ENCODE data around the gene UTP25.
A peak's percentile ranks its signal among the peaks of the same experiment; 100 is the strongest.

Gene UTP25

DNA sequence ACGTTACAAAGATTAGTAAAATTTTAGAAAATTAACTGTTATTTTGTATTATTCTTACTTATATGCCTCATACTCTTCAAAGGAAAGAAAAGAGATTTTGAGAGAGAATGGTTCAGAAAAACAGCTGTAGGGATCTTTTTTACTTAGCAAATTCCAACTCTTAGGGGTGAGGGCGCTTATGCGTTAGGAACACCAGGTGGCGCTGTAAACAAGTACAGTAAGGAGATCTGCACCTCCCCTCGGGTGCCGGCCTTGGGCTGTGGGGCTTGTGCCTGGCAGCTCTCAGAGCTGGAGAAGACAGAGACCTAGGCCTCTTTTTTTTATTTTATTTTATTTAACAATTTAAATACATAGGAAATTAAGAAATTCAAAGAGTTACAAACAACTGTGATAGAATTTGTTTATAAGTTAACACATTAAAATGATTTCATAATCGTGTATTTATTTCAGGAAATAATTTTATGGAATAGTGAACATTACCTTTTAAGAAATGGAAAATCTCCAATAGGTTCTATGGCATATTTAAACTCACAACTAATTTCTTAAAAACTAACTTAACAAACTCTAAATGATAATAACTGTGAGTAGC, 32.6 kb downstream of the UTP25 start:
- WGBS: 4% methylated on average over 5 of the region's 7 CpGs
- H3K9me3 ChIP-seq (ENCODE audit: insufficient read depth, low read depth, low read length): no peaks in the 10 kb centered on the region
- no peak overlapping the region for H3K27ac ChIP-seq (ENCODE audit: low read depth, low read length)
- H3K27me3 ChIP-seq (ENCODE audit: insufficient read depth, low read length): 0 out of 2 replicates have a peak, but pooled peaks cover 4% of the 10 kb centered on the region
- no peak overlapping the region for H3K4me3 ChIP-seq (ENCODE audit: low read length)
- H3K4me1 ChIP-seq (ENCODE audit: insufficient read depth, low read length): peaks cover 28% of the 10 kb centered on the region
- H3K36me3 ChIP-seq (ENCODE audit: insufficient read depth, low read length): no peaks in the 10 kb centered on the region; the same call in 1 of the 2 replicates
- no peak overlapping the region for H3K9ac ChIP-seq (ENCODE audit: low read depth, low read length)

DNA sequence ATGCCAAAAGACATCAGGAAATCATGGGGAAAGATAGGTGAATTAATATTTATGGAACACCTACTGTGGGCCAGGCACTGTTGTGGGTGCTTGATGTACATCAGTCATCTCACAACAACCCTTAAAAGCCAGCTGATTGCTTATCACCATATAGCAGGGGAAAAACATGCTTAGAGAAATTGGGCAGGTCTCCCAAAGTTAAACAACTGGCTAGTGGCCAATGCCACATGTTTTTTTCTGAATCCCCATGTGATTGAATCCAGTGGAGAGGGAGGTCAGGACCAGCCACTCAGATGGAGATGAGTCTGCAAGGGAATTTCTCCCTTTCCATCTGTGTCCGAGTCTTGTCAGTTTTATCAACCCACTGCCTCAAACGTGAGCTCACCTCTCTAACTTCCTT, 33.5 kb downstream of the UTP25 start:
- Histone ChIP-seq H3K9me3 (ENCODE audit: insufficient read depth, low read depth, low read length) (no peaks in the 10 kb centered on the region), H3K27me3 (ENCODE audit: insufficient read depth, low read length) (0 out of 2 replicates have a peak, but pooled peaks cover 4% of the 10 kb centered on the region), H3K36me3 (ENCODE audit: insufficient read depth, low read length) (no peaks in the 10 kb centered on the region; the same call in 1 of the 2 replicates), H3K4me1 (ENCODE audit: insufficient read depth, low read length) (peaks cover 28% of the 10 kb centered on the region), H3K9ac (ENCODE audit: low read depth, low read length) (no peak overlapping the region), H3K4me3 (ENCODE audit: low read length) (no peak overlapping the region), H3K27ac (ENCODE audit: low read depth, low read length) (no peak overlapping the region)
- 84% methylated on average over 2 of the region's 2 CpGs for WGBS

DNA sequence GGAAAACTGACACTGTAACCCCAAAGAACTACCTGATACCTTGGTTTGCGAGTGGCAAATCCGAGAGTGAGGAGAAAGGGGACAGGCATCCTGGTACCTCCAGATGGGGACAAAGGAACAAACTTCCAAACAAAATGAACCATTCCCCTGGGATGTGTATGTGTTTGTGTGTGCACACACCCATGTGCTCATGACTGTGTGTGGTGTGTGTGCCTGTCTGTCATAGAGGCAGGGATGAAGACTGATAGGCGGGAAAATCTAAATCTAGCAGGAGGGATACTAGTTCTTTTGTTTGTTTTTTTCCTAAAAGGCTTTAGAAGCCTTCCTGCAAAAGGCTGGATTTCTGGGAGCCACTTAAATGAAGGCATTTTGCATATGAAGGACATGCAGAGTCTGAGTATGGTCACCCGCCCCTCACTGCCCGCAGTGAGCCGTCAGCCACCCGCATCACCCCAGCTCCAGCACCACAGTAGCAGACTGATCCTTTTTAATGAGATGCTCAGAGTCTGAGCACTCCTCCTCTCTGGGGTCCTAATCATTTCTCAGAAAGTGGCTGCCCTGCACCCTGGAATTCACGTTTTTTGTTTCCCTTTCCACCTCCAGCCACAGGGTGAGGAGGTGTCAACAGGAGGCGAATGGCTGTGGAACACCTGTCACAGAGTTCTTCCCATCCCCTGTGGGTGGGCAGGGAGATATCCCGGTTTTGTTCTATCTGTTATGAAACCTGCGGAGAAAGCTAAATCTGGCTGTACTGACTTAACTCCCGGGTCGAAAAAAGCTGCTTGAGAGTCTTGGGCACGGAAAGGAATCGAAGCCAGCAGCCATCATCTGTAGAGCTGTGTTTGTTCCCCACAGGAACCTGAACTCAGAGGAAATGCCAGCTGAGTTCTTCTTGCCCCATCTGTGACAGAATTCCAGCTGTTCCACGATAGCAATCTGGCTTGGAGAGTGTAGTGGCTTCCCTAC, 34.9 kb downstream of the UTP25 start:
- Histone ChIP-seq H3K4me1 (ENCODE audit: insufficient read depth, low read length) (peaks cover 28% of the 10 kb centered on the region), H3K4me3 (ENCODE audit: low read length) (0 out of 2 replicates have a peak overlapping the region, but pooled peaks have one; percentile 13), H3K27me3 (ENCODE audit: insufficient read depth, low read length) (0 out of 2 replicates have a peak, but pooled peaks cover 4% of the 10 kb centered on the region), H3K36me3 (ENCODE audit: insufficient read depth, low read length) (no peaks in the 10 kb centered on the region), H3K27ac (ENCODE audit: low read depth, low read length) (peak overlapping the region; percentile 9; the same call in 1 of the 2 replicates), H3K9ac (ENCODE audit: low read depth, low read length) (no peak overlapping the region), H3K9me3 (ENCODE audit: insufficient read depth, low read depth, low read length) (no peaks in the 10 kb centered on the region)
- WGBS: 38% methylated on average over 16 of the region's 16 CpGs

DNA sequence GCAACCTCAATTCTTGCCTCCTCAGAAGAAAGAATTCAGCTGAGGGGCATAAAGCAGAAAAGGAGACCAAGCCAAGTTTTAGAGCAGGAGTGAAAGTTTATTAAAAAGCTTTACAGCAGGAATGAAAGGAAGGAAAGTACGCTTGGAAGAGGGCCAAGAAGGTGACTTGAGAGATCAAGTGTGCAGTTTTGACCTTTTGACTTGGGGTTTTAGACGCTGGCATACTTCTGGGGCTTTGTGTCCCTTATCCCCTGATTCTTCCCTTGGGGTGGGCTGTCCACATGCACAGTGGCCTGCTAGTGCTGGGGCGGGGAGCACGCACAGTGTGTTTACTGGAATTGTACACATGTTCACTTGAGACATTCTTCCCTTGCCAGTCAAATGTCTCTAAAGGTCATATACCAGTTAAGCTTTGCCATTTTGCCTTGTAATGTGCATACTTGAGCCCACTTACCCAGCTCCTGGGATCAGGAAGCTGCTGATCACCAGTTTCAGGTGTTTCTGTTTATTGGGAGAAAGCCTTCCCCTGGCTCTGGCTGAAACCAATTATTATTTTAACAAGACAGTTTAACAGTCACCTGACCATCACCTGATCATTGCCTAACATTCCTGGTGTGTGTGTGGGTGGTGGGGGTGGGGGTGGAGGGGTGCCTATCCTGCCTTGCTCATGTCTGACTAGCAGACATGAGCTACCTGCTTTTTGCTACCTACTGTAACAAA, 36.2 kb downstream of the UTP25 start:
- peaks cover 28% of the 10 kb centered on the region for H3K4me1 ChIP-seq (ENCODE audit: insufficient read depth, low read length)
- 89% methylated on average over 4 of the region's 4 CpGs for WGBS
- no peak overlapping the region for H3K4me3 ChIP-seq (ENCODE audit: low read length)
- H3K27ac ChIP-seq (ENCODE audit: low read depth, low read length): no peak overlapping the region
- H3K9me3 ChIP-seq (ENCODE audit: insufficient read depth, low read depth, low read length): no peaks in the 10 kb centered on the region
- H3K27me3 ChIP-seq (ENCODE audit: insufficient read depth, low read length): 0 out of 2 replicates have a peak, but pooled peaks cover 4% of the 10 kb centered on the region
- H3K36me3 ChIP-seq (ENCODE audit: insufficient read depth, low read length): no peaks in the 10 kb centered on the region
- no peak overlapping the region for H3K9ac ChIP-seq (ENCODE audit: low read depth, low read length)

DNA sequence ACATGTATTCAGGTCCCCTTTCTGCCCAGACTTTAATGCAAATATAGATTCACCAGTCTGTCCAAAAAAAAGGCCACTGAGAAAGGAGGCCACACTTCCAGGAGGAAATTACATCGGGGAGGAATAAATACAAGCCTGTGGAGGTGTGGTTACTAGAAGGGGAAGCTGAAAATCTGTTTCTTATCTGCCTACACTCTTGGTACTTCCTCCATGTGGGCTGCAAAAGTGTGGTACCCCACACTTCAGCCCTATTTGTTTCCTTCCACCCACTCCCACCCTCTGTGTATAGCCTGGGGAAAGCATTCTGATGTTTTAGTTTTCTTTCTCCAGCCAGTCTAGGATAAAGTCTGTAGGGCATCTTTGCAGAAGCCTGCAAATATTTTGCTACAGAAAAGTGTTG, 38.4 kb downstream of the UTP25 start:
- H3K27ac ChIP-seq (ENCODE audit: low read depth, low read length): no peak overlapping the region
- no peak overlapping the region for H3K4me3 ChIP-seq (ENCODE audit: low read length)
- H3K9me3 ChIP-seq (ENCODE audit: insufficient read depth, low read depth, low read length): no peaks in the 10 kb centered on the region
- WGBS: 94% methylated on average over 1 of the region's 1 CpG
- peaks cover 23% of the 10 kb centered on the region for H3K4me1 ChIP-seq (ENCODE audit: insufficient read depth, low read length)
- no peaks in the 10 kb centered on the region for H3K36me3 ChIP-seq (ENCODE audit: insufficient read depth, low read length)
- H3K9ac ChIP-seq (ENCODE audit: low read depth, low read length): no peak overlapping the region
- H3K27me3 ChIP-seq (ENCODE audit: insufficient read depth, low read length): 0 out of 2 replicates have a peak, but pooled peaks cover 4% of the 10 kb centered on the region

DNA sequence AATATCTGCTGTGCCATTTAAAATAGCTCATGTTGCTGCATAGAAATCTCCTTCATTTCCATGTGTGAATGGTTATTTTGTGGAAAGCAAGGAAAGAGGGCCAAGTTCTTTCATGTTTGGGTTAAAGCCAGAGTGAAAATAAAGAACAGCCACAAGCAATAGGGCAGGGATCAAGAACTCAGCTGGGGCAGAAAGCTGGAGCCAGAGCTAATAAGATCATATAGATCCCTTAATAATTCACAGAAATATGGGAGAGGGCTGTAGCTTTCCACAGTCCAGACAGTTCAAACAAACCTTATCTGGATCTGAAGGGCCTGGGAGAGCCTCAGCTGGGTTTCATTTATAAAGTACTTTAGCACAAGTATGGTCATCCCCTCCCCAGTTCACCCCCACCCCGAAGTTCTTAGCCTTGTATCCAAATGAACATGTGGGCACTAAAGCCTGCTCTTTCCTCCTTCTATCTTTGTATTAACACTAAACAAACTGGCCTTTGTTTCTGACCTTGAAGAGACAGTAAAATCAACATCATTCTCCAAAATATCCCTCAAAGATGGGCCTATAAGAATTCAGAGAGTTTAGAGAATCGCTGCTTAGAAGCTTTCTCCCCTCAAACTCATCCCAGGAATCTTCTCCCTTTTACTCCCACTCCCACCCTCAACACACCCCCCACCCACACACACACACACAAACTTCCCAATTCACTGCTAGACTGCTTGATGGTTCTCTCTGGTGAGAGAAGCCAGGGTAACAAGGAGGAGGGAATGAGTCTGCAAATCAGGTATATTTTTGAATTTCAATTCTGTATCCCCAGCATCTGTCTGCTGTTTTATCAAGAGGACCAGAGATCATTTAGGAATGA, 41.7 kb downstream of the UTP25 start:
- Histone ChIP-seq H3K9me3 (ENCODE audit: insufficient read depth, low read depth, low read length) (no peaks in the 10 kb centered on the region), H3K27me3 (ENCODE audit: insufficient read depth, low read length) (no peaks in the 10 kb centered on the region), H3K9ac (ENCODE audit: low read depth, low read length) (no peak overlapping the region), H3K27ac (ENCODE audit: low read depth, low read length) (no peak overlapping the region), H3K4me1 (ENCODE audit: insufficient read depth, low read length) (no peaks in the 10 kb centered on the region), H3K4me3 (ENCODE audit: low read length) (no peak overlapping the region), H3K36me3 (ENCODE audit: insufficient read depth, low read length) (no peaks in the 10 kb centered on the region)
- 86% methylated on average over 2 of the region's 2 CpGs for WGBS

DNA sequence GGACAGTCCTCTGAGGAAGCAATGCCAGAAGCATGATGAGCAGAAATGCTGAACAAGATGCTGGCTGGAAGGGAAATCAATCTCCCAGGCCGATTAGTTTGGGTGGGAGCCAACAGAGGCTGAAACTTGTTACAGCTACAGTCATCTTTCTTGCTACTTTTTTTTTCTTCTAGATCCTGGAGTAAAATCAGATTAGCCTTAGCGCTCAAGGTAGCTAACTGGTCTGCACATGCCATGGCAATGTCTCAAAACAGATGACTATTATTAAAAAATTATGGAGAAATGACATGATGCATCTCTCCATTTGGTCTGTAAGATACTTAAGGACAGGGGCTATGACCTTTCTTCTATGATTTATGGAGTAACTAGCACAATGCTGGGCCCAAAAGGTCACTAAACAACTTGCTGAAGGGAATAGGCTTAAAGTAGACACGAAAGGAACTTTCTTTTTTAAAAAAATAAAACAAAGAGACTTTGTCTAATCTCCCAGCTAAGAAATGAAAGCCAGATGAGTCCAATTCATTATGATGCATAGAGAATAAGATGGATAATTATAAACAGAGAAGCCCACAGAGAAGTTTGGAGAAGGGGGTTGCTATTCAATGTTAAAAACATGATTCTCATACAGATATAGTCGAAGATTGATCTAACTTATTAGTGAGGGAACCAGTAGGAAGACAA, 42.5 kb downstream of the UTP25 start:
- 97% methylated on average over 4 of the region's 4 CpGs for WGBS

DNA sequence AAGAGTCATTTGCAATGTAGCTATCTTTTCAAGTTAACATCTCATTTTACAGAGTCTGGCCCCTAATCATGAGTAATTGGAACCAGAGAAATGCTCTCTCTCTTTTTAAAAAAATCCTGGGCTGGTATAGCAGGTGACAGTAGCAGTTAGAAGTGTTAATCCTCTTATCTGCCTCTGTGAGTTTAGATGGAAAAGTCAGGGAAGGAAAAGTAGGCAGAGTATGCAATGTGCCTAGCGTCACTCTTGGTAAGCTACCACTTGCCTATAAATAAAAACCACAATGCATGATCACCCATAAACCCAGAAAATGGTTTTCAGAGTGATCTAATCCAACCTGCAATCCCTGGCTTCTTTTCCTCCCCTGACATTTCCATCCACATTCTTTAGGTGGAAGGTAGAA, 43.2 kb downstream of the UTP25 start:
- H3K36me3 ChIP-seq (ENCODE audit: insufficient read depth, low read length): no peaks in the 10 kb centered on the region
- no peaks in the 10 kb centered on the region for H3K27me3 ChIP-seq (ENCODE audit: insufficient read depth, low read length)
- H3K27ac ChIP-seq (ENCODE audit: low read depth, low read length): no peak overlapping the region
- H3K4me3 ChIP-seq (ENCODE audit: low read length): no peak overlapping the region
- 100% methylated on average over 1 of the region's 1 CpG for WGBS
- H3K4me1 ChIP-seq (ENCODE audit: insufficient read depth, low read length): 0 out of 2 replicates have a peak, but pooled peaks cover 2% of the 10 kb centered on the region
- H3K9ac ChIP-seq (ENCODE audit: low read depth, low read length): no peak overlapping the region
- H3K9me3 ChIP-seq (ENCODE audit: insufficient read depth, low read depth, low read length): no peaks in the 10 kb centered on the region

More for the DNA sequence above, 42.5 kb downstream of the UTP25 start:
- no peaks in the 10 kb centered on the region for H3K9me3 ChIP-seq (ENCODE audit: insufficient read depth, low read depth, low read length)
- H3K27ac ChIP-seq (ENCODE audit: low read depth, low read length): no peak overlapping the region
- H3K9ac ChIP-seq (ENCODE audit: low read depth, low read length): no peak overlapping the region
- H3K4me3 ChIP-seq (ENCODE audit: low read length): no peak overlapping the region
- H3K36me3 ChIP-seq (ENCODE audit: insufficient read depth, low read length): no peaks in the 10 kb centered on the region
- H3K4me1 ChIP-seq (ENCODE audit: insufficient read depth, low read length): 0 out of 2 replicates have a peak, but pooled peaks cover under 1% of the 10 kb centered on the region
- no peaks in the 10 kb centered on the region for H3K27me3 ChIP-seq (ENCODE audit: insufficient read depth, low read length)

DNA sequence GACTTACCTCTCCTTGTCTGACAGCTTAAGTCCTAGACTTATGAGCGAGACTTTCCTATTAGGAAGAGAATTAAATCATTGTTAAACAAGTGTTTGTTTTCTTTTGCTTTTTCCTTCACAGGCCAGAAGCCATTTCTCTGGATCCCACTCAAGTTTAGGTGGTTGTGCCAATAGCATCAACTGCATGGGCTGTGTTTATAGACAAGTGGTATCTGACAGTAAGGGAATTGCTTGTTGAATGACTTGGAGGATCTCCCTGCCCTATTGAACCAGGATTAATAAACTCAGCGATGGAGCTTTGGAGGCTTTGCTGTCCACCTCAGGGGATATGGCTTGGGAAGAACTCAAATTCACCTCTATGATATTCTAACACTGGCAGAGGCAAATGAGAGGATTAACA, 43.7 kb downstream of the UTP25 start:
- Histone ChIP-seq H3K9ac (ENCODE audit: low read depth, low read length) (no peak overlapping the region), H3K27me3 (ENCODE audit: insufficient read depth, low read length) (no peaks in the 10 kb centered on the region), H3K4me1 (ENCODE audit: insufficient read depth, low read length) (0 out of 2 replicates have a peak, but pooled peaks cover 2% of the 10 kb centered on the region), H3K27ac (ENCODE audit: low read depth, low read length) (no peak overlapping the region), H3K9me3 (ENCODE audit: insufficient read depth, low read depth, low read length) (no peaks in the 10 kb centered on the region), H3K4me3 (ENCODE audit: low read length) (no peak overlapping the region), H3K36me3 (ENCODE audit: insufficient read depth, low read length) (no peaks in the 10 kb centered on the region)
- 92% methylated on average over 2 of the region's 2 CpGs for WGBS
